ENCODE data around the gene NYAP2.

DNA sequence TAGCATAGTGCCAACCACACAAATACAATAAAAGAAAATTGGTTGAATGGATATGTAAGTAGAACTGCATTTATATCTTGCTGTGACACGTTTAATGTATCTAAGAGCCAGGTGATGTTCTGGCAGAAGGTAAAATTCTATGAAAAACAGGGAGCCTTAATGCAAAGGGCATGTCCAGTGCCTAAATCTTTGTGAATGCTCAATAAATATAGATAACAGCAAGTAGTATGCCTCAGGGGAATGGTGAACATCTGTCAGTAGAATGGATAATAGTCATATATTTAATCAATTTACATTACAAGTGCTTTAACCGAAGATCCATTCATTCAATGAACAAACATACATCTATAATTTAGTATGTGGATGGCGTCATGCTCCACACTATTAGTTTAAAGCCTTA, 43.7 kb upstream of the NYAP2 start:
- no peak for TF ChIP-seq SREBF2 (IDR thresholded peaks at IDR 0.05; ENCODE audit: low read length)
- TF ChIP-seq MYB (IDR thresholded peaks at IDR 0.05; ENCODE audit: borderline replicate concordance, low read depth, low read length): no peak
- TF ChIP-seq, protein P1, sequence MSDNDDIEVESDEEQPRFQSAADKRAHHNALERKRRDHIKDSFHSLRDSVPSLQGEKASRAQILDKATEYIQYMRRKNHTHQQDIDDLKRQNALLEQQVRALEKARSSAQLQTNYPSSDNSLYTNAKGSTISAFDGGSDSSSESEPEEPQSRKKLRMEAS (IDR thresholded peaks at IDR 0.05; ENCODE audit: low read depth, low read length): no peak
- TF ChIP-seq RAD21 (IDR thresholded peaks at IDR 0.05; ENCODE audit: insufficient read depth, low read depth, low read length): no peak
- TF ChIP-seq, protein P2, sequence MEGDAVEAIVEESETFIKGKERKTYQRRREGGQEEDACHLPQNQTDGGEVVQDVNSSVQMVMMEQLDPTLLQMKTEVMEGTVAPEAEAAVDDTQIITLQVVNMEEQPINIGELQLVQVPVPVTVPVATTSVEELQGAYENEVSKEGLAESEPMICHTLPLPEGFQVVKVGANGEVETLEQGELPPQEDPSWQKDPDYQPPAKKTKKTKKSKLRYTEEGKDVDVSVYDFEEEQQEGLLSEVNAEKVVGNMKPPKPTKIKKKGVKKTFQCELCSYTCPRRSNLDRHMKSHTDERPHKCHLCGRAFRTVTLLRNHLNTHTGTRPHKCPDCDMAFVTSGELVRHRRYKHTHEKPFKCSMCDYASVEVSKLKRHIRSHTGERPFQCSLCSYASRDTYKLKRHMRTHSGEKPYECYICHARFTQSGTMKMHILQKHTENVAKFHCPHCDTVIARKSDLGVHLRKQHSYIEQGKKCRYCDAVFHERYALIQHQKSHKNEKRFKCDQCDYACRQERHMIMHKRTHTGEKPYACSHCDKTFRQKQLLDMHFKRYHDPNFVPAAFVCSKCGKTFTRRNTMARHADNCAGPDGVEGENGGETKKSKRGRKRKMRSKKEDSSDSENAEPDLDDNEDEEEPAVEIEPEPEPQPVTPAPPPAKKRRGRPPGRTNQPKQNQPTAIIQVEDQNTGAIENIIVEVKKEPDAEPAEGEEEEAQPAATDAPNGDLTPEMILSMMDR (IDR thresholded peaks at IDR 0.05 in 2 of 3, conservative IDR thresholded peaks at IDR 0.05 in 1 of 3; ENCODE audit: control insufficient read depth in 2 of 3, extremely low read depth in 1 of 3, insufficient read depth in 1 of 3, low read depth in 3 of 3, low read length in 3 of 3): no peak
- TF ChIP-seq, protein P3, sequence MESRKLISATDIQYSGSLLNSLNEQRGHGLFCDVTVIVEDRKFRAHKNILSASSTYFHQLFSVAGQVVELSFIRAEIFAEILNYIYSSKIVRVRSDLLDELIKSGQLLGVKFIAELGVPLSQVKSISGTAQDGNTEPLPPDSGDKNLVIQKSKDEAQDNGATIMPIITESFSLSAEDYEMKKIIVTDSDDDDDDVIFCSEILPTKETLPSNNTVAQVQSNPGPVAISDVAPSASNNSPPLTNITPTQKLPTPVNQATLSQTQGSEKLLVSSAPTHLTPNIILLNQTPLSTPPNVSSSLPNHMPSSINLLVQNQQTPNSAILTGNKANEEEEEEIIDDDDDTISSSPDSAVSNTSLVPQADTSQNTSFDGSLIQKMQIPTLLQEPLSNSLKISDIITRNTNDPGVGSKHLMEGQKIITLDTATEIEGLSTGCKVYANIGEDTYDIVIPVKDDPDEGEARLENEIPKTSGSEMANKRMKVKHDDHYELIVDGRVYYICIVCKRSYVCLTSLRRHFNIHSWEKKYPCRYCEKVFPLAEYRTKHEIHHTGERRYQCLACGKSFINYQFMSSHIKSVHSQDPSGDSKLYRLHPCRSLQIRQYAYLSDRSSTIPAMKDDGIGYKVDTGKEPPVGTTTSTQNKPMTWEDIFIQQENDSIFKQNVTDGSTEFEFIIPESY (IDR thresholded peaks at IDR 0.05): no peak

All from GM12878 (cell line).